ENCODE measurements around the gene HRK. TPM values are rescaled to one million over a fixed set of nuclear protein-coding genes. Genes with fewer than 3 reads are reported as not detected.

The HRK gene
- total and polyA plus RNA-seq, 2 of the 8 experiments (the other 6 are each of a cell fraction or from before 2014, with no cell fraction given) = 1.6 to 2.7 TPM

DNA sequence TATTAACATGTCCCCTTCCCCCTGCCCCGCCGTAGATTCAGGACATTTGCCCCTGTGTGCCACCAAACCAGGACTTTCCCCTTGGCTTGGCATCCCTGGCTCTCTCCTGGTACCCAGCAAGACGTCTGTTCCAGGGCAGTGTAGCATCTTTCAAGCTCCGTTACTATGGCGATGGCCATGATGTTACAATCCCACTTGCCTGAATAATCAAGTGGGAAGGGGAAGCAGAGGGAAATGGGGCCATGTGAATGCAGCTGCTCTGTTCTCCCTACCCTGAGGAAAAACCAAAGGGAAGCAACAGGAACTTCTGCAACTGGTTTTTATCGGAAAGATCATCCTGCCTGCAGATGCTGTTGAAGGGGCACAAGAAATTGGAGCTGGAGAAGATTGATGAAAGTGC is 28.9 kb downstream of the HRK start (continued):
- TF ChIP-seq, protein P1, sequence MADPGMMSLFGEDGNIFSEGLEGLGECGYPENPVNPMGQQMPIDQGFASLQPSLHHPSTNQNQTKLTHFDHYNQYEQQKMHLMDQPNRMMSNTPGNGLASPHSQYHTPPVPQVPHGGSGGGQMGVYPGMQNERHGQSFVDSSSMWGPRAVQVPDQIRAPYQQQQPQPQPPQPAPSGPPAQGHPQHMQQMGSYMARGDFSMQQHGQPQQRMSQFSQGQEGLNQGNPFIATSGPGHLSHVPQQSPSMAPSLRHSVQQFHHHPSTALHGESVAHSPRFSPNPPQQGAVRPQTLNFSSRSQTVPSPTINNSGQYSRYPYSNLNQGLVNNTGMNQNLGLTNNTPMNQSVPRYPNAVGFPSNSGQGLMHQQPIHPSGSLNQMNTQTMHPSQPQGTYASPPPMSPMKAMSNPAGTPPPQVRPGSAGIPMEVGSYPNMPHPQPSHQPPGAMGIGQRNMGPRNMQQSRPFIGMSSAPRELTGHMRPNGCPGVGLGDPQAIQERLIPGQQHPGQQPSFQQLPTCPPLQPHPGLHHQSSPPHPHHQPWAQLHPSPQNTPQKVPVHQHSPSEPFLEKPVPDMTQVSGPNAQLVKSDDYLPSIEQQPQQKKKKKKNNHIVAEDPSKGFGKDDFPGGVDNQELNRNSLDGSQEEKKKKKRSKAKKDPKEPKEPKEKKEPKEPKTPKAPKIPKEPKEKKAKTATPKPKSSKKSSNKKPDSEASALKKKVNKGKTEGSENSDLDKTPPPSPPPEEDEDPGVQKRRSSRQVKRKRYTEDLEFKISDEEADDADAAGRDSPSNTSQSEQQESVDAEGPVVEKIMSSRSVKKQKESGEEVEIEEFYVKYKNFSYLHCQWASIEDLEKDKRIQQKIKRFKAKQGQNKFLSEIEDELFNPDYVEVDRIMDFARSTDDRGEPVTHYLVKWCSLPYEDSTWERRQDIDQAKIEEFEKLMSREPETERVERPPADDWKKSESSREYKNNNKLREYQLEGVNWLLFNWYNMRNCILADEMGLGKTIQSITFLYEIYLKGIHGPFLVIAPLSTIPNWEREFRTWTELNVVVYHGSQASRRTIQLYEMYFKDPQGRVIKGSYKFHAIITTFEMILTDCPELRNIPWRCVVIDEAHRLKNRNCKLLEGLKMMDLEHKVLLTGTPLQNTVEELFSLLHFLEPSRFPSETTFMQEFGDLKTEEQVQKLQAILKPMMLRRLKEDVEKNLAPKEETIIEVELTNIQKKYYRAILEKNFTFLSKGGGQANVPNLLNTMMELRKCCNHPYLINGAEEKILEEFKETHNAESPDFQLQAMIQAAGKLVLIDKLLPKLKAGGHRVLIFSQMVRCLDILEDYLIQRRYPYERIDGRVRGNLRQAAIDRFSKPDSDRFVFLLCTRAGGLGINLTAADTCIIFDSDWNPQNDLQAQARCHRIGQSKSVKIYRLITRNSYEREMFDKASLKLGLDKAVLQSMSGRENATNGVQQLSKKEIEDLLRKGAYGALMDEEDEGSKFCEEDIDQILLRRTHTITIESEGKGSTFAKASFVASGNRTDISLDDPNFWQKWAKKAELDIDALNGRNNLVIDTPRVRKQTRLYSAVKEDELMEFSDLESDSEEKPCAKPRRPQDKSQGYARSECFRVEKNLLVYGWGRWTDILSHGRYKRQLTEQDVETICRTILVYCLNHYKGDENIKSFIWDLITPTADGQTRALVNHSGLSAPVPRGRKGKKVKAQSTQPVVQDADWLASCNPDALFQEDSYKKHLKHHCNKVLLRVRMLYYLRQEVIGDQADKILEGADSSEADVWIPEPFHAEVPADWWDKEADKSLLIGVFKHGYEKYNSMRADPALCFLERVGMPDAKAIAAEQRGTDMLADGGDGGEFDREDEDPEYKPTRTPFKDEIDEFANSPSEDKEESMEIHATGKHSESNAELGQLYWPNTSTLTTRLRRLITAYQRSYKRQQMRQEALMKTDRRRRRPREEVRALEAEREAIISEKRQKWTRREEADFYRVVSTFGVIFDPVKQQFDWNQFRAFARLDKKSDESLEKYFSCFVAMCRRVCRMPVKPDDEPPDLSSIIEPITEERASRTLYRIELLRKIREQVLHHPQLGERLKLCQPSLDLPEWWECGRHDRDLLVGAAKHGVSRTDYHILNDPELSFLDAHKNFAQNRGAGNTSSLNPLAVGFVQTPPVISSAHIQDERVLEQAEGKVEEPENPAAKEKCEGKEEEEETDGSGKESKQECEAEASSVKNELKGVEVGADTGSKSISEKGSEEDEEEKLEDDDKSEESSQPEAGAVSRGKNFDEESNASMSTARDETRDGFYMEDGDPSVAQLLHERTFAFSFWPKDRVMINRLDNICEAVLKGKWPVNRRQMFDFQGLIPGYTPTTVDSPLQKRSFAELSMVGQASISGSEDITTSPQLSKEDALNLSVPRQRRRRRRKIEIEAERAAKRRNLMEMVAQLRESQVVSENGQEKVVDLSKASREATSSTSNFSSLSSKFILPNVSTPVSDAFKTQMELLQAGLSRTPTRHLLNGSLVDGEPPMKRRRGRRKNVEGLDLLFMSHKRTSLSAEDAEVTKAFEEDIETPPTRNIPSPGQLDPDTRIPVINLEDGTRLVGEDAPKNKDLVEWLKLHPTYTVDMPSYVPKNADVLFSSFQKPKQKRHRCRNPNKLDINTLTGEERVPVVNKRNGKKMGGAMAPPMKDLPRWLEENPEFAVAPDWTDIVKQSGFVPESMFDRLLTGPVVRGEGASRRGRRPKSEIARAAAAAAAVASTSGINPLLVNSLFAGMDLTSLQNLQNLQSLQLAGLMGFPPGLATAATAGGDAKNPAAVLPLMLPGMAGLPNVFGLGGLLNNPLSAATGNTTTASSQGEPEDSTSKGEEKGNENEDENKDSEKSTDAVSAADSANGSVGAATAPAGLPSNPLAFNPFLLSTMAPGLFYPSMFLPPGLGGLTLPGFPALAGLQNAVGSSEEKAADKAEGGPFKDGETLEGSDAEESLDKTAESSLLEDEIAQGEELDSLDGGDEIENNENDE (IDR thresholded peaks at IDR 0.05; ENCODE audit: insufficient replicate concordance, low read length) = no peak
- TF ChIP-seq SIN3A (conservative IDR thresholded peaks at IDR 0.05 in 1 of 2, IDR thresholded peaks at IDR 0.05 in 1 of 2; ENCODE audit: low read depth in 1 of 2, low read length in 2 of 2) (no peak), BRCA1 (IDR thresholded peaks at IDR 0.05; ENCODE audit: low read depth, low read length) (no peak), ASH2L (IDR thresholded peaks at IDR 0.05; ENCODE audit: low read length) (no peak), KDM1A (IDR thresholded peaks at IDR 0.05; ENCODE audit: borderline replicate concordance, low read length) (no peak)
